HG03439 (cell line): ENCODE results near the gene HK1.
"Not testable (repeated sequence)": the region's sequence is repeated elsewhere in the genome, so short reads cannot be mapped to it uniquely, and the experiment has no call there.

Experiments
- ATAC-seq: cut with Tn5 transposase; IDR thresholded peaks from one replicate; pipeline ENCODE4 v1.9.1; 2021; ENCODE audit warnings: mild to moderate bottlenecking, moderate library complexity; ENCODE audit not compliant: unreplicated experiment

HK1 gene

GRCh38 chr10:69254877-69255276 is 23.4 kb upstream of the HK1 start:
- no peak for ATAC-seq

- ATAC-seq = no peak
Measured at GRCh38 chr10:69259547-69260243, 18.6 kb upstream of the HK1 start.

GRCh38 chr10:69261184-69261583 is 17.1 kb upstream of the HK1 start:
- no peak for ATAC-seq

- ATAC-seq = no peak
Measured at GRCh38 chr10:69262292-69262751, 16.0 kb upstream of the HK1 start.

- no peak for ATAC-seq
Measured at GRCh38 chr10:69265521-69265920, 12.8 kb upstream of the HK1 start.

GRCh38 chr10:69268761-69269416 is 9.4 kb upstream of the HK1 start:
- no peak for ATAC-seq

GRCh38 chr10:69269761-69270160 is 8.5 kb upstream of the HK1 start:
- ATAC-seq = no peak

GRCh38 chr10:69270990-69271389 is 7.3 kb upstream of the HK1 start:
- ATAC-seq = no peak

- ATAC-seq = no peak
Measured at GRCh38 chr10:69272624-69273023, 5.7 kb upstream of the HK1 start.

GRCh38 chr10:69275444-69275843 is 2.9 kb upstream of the HK1 start:
- no peak for ATAC-seq

GRCh38 chr10:69276503-69276902 is 1.8 kb upstream of the HK1 start:
- ATAC-seq = no peak

- ATAC-seq = no peak
Measured at GRCh38 chr10:69279110-69279509, 814 bp downstream of the HK1 start.

- ATAC-seq = no peak
Measured at GRCh38 chr10:69281507-69282413, 3.5 kb downstream of the HK1 start.

- not testable (repeated sequence) for ATAC-seq
Measured at GRCh38 chr10:69284402-69284801, 6.1 kb downstream of the HK1 start.

GRCh38 chr10:69285699-69286098 is 7.4 kb downstream of the HK1 start:
- no peak for ATAC-seq

GRCh38 chr10:69287181-69287580 is 8.9 kb downstream of the HK1 start:
- no peak for ATAC-seq

- no peak for ATAC-seq
Measured at GRCh38 chr10:69290993-69291392, 12.7 kb downstream of the HK1 start.

- no peak for ATAC-seq
Measured at GRCh38 chr10:69292459-69292858, 14.2 kb downstream of the HK1 start.

- no peak for ATAC-seq
Measured at GRCh38 chr10:69295027-69295636, 16.8 kb downstream of the HK1 start.

GRCh38 chr10:69303632-69304051 is 25.3 kb downstream of the HK1 start:
- ATAC-seq = no peak

GRCh38 chr10:69306421-69306820 is 28.1 kb downstream of the HK1 start:
- ATAC-seq = no peak
